Ishikawa (cell line): Measurements from ENCODE around the gene GRIA2.

Experiments used
- CEBPB ChIP-seq: IDR thresholded peaks from 2 replicates; pipeline ENCODE4 v1.6.1; 2012
- EP300 ChIP-seq: IDR thresholded peaks from 2 replicates; pipeline ENCODE4 v1.6.1; 2012; ENCODE audit warnings: borderline replicate concordance
- FOXM1 ChIP-seq: IDR thresholded peaks from 2 replicates; pipeline ENCODE4 v1.6.1; 2012; ENCODE audit warnings: low read depth, borderline replicate concordance
- NFIC ChIP-seq: IDR thresholded peaks from 2 replicates; pipeline ENCODE4 v1.6.1; 2012
- RAD21 ChIP-seq: IDR thresholded peaks from 2 replicates; pipeline ENCODE4 v1.6.1; 2012; ENCODE audit warnings: low read depth
- REST ChIP-seq: IDR thresholded peaks from 2 replicates; pipeline ENCODE4 v1.6.1; 2012; ENCODE audit warnings: low read depth, mild to moderate bottlenecking
- TAF1 ChIP-seq: IDR thresholded peaks from 2 replicates; pipeline ENCODE4 v1.6.1; 2012; ENCODE audit warnings: low read depth, mild to moderate bottlenecking
- USF1 ChIP-seq: IDR thresholded peaks from 2 replicates; pipeline ENCODE4 v1.6.1; 2012
- YY1 ChIP-seq: IDR thresholded peaks from 2 replicates; pipeline ENCODE4 v1.6.1; 2012; ENCODE audit warnings: low read depth
- ZBTB7A ChIP-seq: IDR thresholded peaks from 2 replicates; pipeline ENCODE4 v1.6.1; 2012; ENCODE audit warnings: low read depth
- TF ChIP-seq, protein P1 (sequence below): IDR thresholded peaks from 2 replicates; pipeline ENCODE4 v1.6.1; 2012

- TF ChIP-seq FOXM1: no peak
- TF ChIP-seq RAD21: no peak
- no peak for TF ChIP-seq TAF1
- no peak for TF ChIP-seq REST
- TF ChIP-seq, protein P1, sequence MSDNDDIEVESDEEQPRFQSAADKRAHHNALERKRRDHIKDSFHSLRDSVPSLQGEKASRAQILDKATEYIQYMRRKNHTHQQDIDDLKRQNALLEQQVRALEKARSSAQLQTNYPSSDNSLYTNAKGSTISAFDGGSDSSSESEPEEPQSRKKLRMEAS: no peak
- no peak for TF ChIP-seq EP300
- no peak for TF ChIP-seq ZBTB7A
- no peak for TF ChIP-seq CEBPB
- TF ChIP-seq NFIC: no peak
- no peak for TF ChIP-seq USF1
- TF ChIP-seq YY1: no peak
Measured at GRCh38 chr4:157280673-157281072, 60.1 kb downstream of the GRIA2 start.
